Measurements from ENCODE around the gene EEF1AKMT1. TPM values are rescaled to one million over a fixed set of nuclear protein-coding genes. Genes with fewer than 3 reads are reported as not detected.

EEF1AKMT1 gene
- total RNA-seq, 2 donors from 2014 or later = 7.6 to 8.1 TPM

- 0 to 1% methylated on average over 21 to 84 of the region's 98 CpGs for WGBS, 2 experiments (ENCODE audit: insufficient coverage in 1 of 2, insufficient read length in 1 of 2)
- H3K27ac ChIP-seq (ENCODE audit: low read depth, low read length) = no peak overlapping the region
- no peak overlapping the region for H3K27ac Mint-ChIP-seq
Observed at GRCh38 chr13:20703780-20704458, 69.8 kb downstream of the EEF1AKMT1 start.

GRCh38 chr13:20702915-20703779 lies 70.6 kb downstream of the EEF1AKMT1 start, which contains the start of gene IL17D:
IL17D (plus strand) TSS chr13:20703699; CDS start chr13:20704002, 303 bp downstream.
- Mint-ChIP-seq H3K36me3 (ENCODE audit: low read depth) (no peaks in the 10 kb centered on the region), H3K27ac (peak within 1 kb of the TSS; percentile 33), H3K9me3 (no peaks in the 10 kb centered on the region), H3K27me3 (ENCODE audit: insufficient read depth) (peaks cover 62% of the 10 kb centered on the region), H3K4me1 (no peaks in the 10 kb centered on the region), H3K4me3 (peak within 1 kb of the TSS; percentile 81)
- Histone ChIP-seq H3K9me3 (ENCODE audit: control insufficient read depth, low read length) (no peaks in the 10 kb centered on the region), H3K27me3 (ENCODE audit: control insufficient read depth, insufficient read depth, low read length, poor library complexity, severe bottlenecking) (peaks cover 30% of the 10 kb centered on the region), H3K4me3 (ENCODE audit: low read length) (peak within 1 kb of the TSS; percentile 82), H3K4me1 (ENCODE audit: control insufficient read depth, insufficient read depth, low read length) (peaks cover 5% of the 10 kb centered on the region), H3K27ac (ENCODE audit: low read depth, low read length) (no peak within 1 kb of the TSS), H3K9ac (ENCODE audit: extremely low read depth, low read length, poor library complexity, severe bottlenecking) (peak within 1 kb of the TSS; percentile 44), H3K36me3 (ENCODE audit: control insufficient read depth, insufficient read depth, low read length) (no peaks in the 10 kb centered on the region)
- no peak for TF ChIP-seq CTCF (conservative IDR thresholded peaks at IDR 0.05)
- peak; percentile 79 for DNase-seq
- WGBS, 2 experiments (ENCODE audit: insufficient coverage in 1 of 2, insufficient read length in 1 of 2) = 2 to 3% methylated on average over 25 to 94 of the region's 94 CpGs

More at GRCh38 chr13:20703780-20704458, 69.8 kb downstream of the EEF1AKMT1 start:
- Mint-ChIP-seq H3K4me1 (no peaks in the 10 kb centered on the region), H3K4me3 (peak overlapping the region; percentile 81), H3K36me3 (ENCODE audit: low read depth) (no peaks in the 10 kb centered on the region), H3K27me3 (ENCODE audit: insufficient read depth) (peaks cover 62% of the 10 kb centered on the region), H3K9me3 (no peaks in the 10 kb centered on the region)
- Histone ChIP-seq H3K9me3 (ENCODE audit: control insufficient read depth, low read length) (no peaks in the 10 kb centered on the region), H3K27me3 (ENCODE audit: control insufficient read depth, insufficient read depth, low read length, poor library complexity, severe bottlenecking) (peaks cover 30% of the 10 kb centered on the region), H3K4me1 (ENCODE audit: control insufficient read depth, insufficient read depth, low read length) (peaks cover 5% of the 10 kb centered on the region), H3K4me3 (ENCODE audit: low read length) (no peak overlapping the region), H3K36me3 (ENCODE audit: control insufficient read depth, insufficient read depth, low read length) (no peaks in the 10 kb centered on the region), H3K9ac (ENCODE audit: extremely low read depth, low read length, poor library complexity, severe bottlenecking) (no peak overlapping the region)
- DNase-seq = peak; percentile 92
- TF ChIP-seq CTCF (conservative IDR thresholded peaks at IDR 0.05) = peak; percentile 69

- TF ChIP-seq CTCF (conservative IDR thresholded peaks at IDR 0.05) = no peak
- Mint-ChIP-seq H3K4me3 (peak overlapping the region; percentile 81), H3K27ac (no peak overlapping the region), H3K27me3 (ENCODE audit: insufficient read depth) (peaks cover 62% of the 10 kb centered on the region), H3K36me3 (ENCODE audit: low read depth) (no peaks in the 10 kb centered on the region), H3K9me3 (no peaks in the 10 kb centered on the region), H3K4me1 (no peaks in the 10 kb centered on the region)
- peaks cover 5% of the 10 kb centered on the region for H3K4me1 ChIP-seq (ENCODE audit: control insufficient read depth, insufficient read depth, low read length)
- 43 to 59% methylated on average over 7 to 9 of the region's 9 CpGs for WGBS, 2 experiments (ENCODE audit: insufficient coverage in 1 of 2, insufficient read length in 1 of 2)
- H3K4me3 ChIP-seq (ENCODE audit: low read length) = peak overlapping the region; percentile 82
- H3K9me3 ChIP-seq (ENCODE audit: control insufficient read depth, low read length) = no peaks in the 10 kb centered on the region
- H3K27ac ChIP-seq (ENCODE audit: low read depth, low read length) = no peak overlapping the region
- peaks cover 30% of the 10 kb centered on the region for H3K27me3 ChIP-seq (ENCODE audit: control insufficient read depth, insufficient read depth, low read length, poor library complexity, severe bottlenecking)
- H3K36me3 ChIP-seq (ENCODE audit: control insufficient read depth, insufficient read depth, low read length) = no peaks in the 10 kb centered on the region
- peak overlapping the region; percentile 44 for H3K9ac ChIP-seq (ENCODE audit: extremely low read depth, low read length, poor library complexity, severe bottlenecking)
- DNase-seq = no peak
Observed at GRCh38 chr13:20702530-20702914, 71.2 kb downstream of the EEF1AKMT1 start.
